Ishikawa (cell line): ENCODE data around the gene PGBD5.

Experiments used
- EGR1 ChIP-seq: IDR thresholded peaks from 2 replicates; pipeline ENCODE4 v1.6.1; 2012
- EP300 ChIP-seq: IDR thresholded peaks from 2 replicates; pipeline ENCODE4 v1.6.1; 2012; ENCODE audit warnings: borderline replicate concordance
- RAD21 ChIP-seq: IDR thresholded peaks from 2 replicates; pipeline ENCODE4 v1.6.1; 2012; ENCODE audit warnings: low read depth
- ZBTB7A ChIP-seq: IDR thresholded peaks from 2 replicates; pipeline ENCODE4 v1.6.1; 2012; ENCODE audit warnings: low read depth
- TF ChIP-seq, protein P1 (sequence below): IDR thresholded peaks from 2 replicates; pipeline ENCODE4 v1.6.1; 2012

DNA sequence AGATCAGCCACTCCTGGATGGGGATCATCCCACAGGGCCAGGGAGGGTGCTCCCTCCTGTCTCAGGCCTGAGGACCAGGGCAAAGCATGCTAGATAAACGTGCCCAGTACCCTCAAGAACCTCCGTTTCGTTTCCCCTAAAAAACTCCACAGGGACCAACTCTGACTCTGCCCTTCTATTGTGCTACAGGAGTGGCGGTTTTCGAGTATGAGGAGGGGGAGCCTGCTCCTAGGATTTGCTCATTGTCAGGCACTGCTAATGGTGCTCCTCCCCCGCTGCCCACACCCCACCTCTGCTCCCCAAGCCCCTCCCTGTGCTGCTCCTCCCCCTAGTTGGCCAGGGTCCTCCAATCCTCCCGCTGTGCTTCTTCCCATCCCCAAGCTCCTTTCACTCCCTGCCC is 32.0 kb downstream of the PGBD5 start:
- TF ChIP-seq EP300 (no peak), EGR1 (no peak), ZBTB7A (no peak), RAD21 (no peak)
- TF ChIP-seq, protein P1, sequence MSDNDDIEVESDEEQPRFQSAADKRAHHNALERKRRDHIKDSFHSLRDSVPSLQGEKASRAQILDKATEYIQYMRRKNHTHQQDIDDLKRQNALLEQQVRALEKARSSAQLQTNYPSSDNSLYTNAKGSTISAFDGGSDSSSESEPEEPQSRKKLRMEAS, result no peak
